ENCODE results near the gene PMM1.

PMM1 gene

GRCh38 chr22:41608386-41608785 lies 18.7 kb upstream of the PMM1 start:
- H3K27me3 ChIP-seq (ENCODE audit: low read length) = no peaks in the 10 kb centered on the region
- peaks cover 11% of the 10 kb centered on the region for H3K79me2 ChIP-seq (ENCODE audit: insufficient read depth, low read length)
- no peak overlapping the region for H3K4me2 ChIP-seq (ENCODE audit: low read depth, low read length, poor library complexity, severe bottlenecking)
- H3K4me3 ChIP-seq (ENCODE audit: insufficient read depth, low read length, poor library complexity, severe bottlenecking) = no peak overlapping the region
- no peak overlapping the region for H3K27ac ChIP-seq (ENCODE audit: low read depth, low read length)
- H3K9ac ChIP-seq (ENCODE audit: low read length) = no peak overlapping the region
- H4K20me1 ChIP-seq (ENCODE audit: low read depth, low read length) = no peaks in the 10 kb centered on the region
- H3K36me3 ChIP-seq (ENCODE audit: low read length) = 0 out of 2 replicates have a peak, but pooled peaks cover 6% of the 10 kb centered on the region
- H3F3A ChIP-seq (ENCODE audit: insufficient read depth) = no peaks in the 10 kb centered on the region
- H3K9me3 ChIP-seq (ENCODE audit: insufficient read depth, low read length) = no peaks in the 10 kb centered on the region
- no peak for TF ChIP-seq CTCF (IDR thresholded peaks at IDR 0.05; ENCODE audit: insufficient read depth, low read length, poor library complexity, severe bottlenecking)
- no peak for TF ChIP-seq EZH2phosphoT487 (conservative IDR thresholded peaks at IDR 0.05; ENCODE audit: low read length)
- H3K9me2 ChIP-seq (replicated peaks; ENCODE audit: insufficient read depth, low read length) = no peaks in the 10 kb centered on the region
- no peak overlapping the region for H2AFZ ChIP-seq (ENCODE audit: low read depth, low read length, severe bottlenecking)

DNA sequence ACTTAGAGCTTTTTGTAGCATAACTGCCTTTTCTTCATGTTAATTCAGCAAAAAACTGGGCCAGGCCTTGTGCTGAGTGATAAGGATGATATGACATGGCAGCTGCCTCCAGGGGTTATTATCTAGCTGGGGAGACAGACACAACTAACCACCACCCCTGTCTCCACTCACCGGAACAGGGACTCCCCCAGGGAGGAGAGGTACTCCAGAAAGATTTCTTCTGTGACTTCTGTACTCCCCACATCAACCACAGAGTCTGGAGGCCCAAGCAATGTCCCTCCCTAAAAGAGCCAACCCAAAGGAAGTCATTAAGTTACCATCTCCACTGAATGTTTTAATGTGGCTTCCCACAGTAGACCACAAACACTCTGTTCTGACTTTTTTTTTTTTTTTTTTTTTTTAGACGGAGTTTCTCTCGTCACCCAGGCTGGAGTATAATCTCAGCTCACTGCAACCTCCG lies 14.3 kb upstream of the PMM1 start:
- no peak for TF ChIP-seq EZH2phosphoT487 (conservative IDR thresholded peaks at IDR 0.05; ENCODE audit: low read length)
- Histone ChIP-seq H3K27me3 (ENCODE audit: low read length) (no peaks in the 10 kb centered on the region), H3K4me3 (ENCODE audit: insufficient read depth, low read length, poor library complexity, severe bottlenecking) (no peak overlapping the region), H3F3A (ENCODE audit: insufficient read depth) (no peaks in the 10 kb centered on the region), H3K36me3 (ENCODE audit: low read length) (0 out of 2 replicates have a peak, but pooled peaks cover 6% of the 10 kb centered on the region), H3K4me2 (ENCODE audit: low read depth, low read length, poor library complexity, severe bottlenecking) (no peak overlapping the region), H4K20me1 (ENCODE audit: low read depth, low read length) (no peaks in the 10 kb centered on the region), H3K9me3 (ENCODE audit: insufficient read depth, low read length) (no peaks in the 10 kb centered on the region), H3K9ac (ENCODE audit: low read length) (no peak overlapping the region), H2AFZ (ENCODE audit: low read depth, low read length, severe bottlenecking) (no peak overlapping the region), H3K9me2 (replicated peaks; ENCODE audit: insufficient read depth, low read length) (no peaks in the 10 kb centered on the region), H3K79me2 (ENCODE audit: insufficient read depth, low read length) (no peaks in the 10 kb centered on the region), H3K27ac (ENCODE audit: low read depth, low read length) (no peak overlapping the region)

GRCh38 chr22:41600976-41601375 lies 11.3 kb upstream of the PMM1 start:
- no peaks in the 10 kb centered on the region for H3K27me3 ChIP-seq (ENCODE audit: low read length)
- H4K20me1 ChIP-seq (ENCODE audit: low read depth, low read length) = no peaks in the 10 kb centered on the region
- H3K36me3 ChIP-seq (ENCODE audit: low read length) = 0 out of 2 replicates have a peak, but pooled peaks cover 2% of the 10 kb centered on the region

More at GRCh38 chr22:41600976-41601375, 11.3 kb upstream of the PMM1 start:
- 0 out of 2 replicates have a peak, but pooled peaks cover under 1% of the 10 kb centered on the region for H3F3A ChIP-seq (ENCODE audit: insufficient read depth)
- no peaks in the 10 kb centered on the region for H3K9me2 ChIP-seq (replicated peaks; ENCODE audit: insufficient read depth, low read length)
- H2AFZ ChIP-seq (ENCODE audit: low read depth, low read length, severe bottlenecking) = no peak overlapping the region
- H3K9me3 ChIP-seq (ENCODE audit: insufficient read depth, low read length) = no peaks in the 10 kb centered on the region
- H3K4me2 ChIP-seq (ENCODE audit: low read depth, low read length, poor library complexity, severe bottlenecking) = no peak overlapping the region
- no peaks in the 10 kb centered on the region for H3K79me2 ChIP-seq (ENCODE audit: insufficient read depth, low read length)
- no peak overlapping the region for H3K9ac ChIP-seq (ENCODE audit: low read length)
- no peak for TF ChIP-seq EZH2phosphoT487 (conservative IDR thresholded peaks at IDR 0.05; ENCODE audit: low read length)
- no peak for TF ChIP-seq CTCF (IDR thresholded peaks at IDR 0.05; ENCODE audit: insufficient read depth, low read length, poor library complexity, severe bottlenecking)
- no peak overlapping the region for H3K27ac ChIP-seq (ENCODE audit: low read depth, low read length)
- H3K4me3 ChIP-seq (ENCODE audit: insufficient read depth, low read length, poor library complexity, severe bottlenecking) = no peak overlapping the region

All from SU-DHL-6 (cell line).